Kidney glomerular epithelial cell (primary cell): ENCODE results near the gene JMJD8.
A peak's percentile ranks its signal among the peaks of the same experiment; 100 is the strongest.

ENCODE experiments used
- DNase-seq: peaks from one replicate; lab custom pipeline; 2025; lab: John Stamatoyannopoulos, UW

The JMJD8 gene

DNA sequence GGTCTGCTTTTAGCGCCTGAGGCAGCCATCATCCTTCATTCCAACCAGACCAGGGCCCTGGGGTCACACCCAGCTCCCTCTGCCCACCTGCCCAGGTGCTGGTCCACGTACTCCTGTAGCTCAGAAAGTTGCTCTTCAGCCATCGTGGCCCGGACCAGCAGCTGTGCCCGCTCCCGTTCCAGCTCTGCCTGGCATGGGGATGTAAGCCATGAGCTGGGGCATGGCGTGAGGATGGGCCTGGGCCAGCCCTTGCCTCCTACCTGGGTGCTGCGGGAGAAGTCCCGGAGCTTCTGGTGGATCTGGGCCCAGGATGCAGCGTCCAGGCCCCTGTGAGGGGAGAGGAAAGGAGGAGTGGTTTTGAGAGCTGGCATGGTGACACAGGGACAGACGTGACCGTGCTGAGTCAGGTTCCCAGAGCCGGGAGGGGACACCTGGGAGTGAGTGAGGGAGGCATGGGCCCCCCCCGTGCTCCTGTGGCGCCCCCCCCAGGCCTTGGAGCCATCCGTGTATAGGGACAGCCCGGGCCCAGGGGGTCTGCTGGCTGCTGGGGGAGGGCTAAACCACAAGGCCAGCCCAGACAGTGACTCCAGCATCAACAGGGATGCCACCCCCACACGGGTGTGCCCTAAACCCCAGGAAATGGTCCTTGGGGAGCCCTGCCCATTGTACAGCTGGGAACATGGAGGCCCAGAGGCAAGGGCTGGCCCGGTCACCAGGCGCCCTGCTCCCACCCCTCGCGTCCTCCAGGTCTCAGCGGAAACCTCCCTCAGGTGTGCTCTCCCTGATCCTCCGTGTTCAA, 38.9 kb upstream of the JMJD8 start:
- DNase-seq, result no peak

DNA sequence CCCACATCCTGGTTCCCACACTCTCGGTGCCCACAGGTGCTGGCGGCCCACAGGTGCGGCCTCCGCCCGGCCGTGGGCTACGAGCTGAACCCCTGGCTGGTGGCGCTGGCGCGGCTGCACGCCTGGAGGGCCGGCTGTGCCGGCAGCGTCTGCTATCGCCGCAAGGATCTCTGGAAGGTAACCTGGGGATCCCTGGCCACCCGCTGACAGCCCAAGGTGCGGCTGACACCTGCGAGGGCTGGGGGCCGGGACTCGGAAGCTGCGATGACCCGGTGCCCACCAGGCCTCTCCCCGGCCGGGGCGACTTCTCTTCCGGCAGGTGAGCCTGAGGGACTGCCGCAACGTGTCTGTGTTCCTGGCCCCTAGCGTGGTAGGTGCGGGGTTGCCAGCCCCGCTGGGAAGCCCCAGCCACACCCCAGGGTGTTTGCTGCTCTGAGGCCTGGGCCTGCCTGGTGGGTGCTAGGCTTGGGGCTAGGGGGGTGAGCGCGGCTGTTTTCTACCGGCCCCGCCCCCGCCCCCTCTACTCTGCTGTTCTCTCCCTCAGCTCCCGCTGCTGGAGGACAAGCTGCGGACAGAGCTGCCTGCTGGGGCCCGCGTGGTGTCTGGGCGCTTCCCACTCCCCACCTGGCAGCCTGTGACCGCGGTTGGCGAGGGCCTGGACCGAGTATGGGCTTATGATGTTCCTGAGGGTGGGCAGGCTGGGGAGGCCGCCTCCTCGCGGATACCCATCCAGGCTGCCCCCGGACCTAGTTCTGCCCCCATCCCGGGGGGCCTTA, 37.8 kb upstream of the JMJD8 start:
- no peak for DNase-seq

DNA sequence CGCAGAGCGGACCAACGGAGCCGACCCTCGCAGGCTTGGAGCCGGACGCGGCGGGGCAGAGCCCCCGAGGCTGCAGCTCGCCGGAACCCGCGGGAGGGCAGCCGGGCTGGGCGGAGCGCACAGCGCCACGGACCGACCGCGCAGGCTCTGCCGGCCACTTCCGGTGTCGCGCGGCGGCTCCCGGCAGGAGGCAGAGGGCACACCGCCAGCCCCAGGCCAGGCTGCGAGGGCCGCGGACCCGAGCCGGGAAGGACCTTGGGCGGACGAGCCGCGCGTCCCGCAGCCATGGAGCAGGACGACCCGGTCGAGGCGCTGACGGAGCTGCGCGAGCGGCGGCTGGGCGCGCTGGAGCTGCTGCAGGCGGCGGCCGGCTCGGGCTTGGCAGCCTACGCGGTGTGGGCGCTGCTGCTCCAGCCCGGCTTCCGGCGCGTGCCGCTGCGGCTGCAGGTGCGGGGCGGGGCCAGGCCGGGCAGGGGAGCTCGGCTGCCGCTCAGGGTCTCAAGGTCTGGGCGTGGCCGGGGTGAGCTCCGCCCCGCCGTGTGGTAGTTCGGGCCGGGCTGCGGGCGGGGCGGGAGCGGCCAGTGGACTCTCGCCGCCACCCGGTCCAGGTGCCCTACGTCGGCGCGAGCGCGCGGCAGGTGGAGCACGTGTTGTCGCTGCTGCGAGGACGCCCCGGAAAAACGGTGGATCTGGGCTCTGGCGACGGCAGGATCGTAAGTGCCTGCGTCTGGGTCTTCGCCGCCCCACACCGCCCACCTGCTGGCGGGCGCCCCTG, 37.0 kb upstream of the JMJD8 start, which contains the start of gene ANTKMT:
TSS of gene ANTKMT (plus strand) at position 157 of the 775 bp plus-strand sequence. CDS start at position 286, 129 bp downstream.
- peak; percentile 46 for DNase-seq

DNA sequence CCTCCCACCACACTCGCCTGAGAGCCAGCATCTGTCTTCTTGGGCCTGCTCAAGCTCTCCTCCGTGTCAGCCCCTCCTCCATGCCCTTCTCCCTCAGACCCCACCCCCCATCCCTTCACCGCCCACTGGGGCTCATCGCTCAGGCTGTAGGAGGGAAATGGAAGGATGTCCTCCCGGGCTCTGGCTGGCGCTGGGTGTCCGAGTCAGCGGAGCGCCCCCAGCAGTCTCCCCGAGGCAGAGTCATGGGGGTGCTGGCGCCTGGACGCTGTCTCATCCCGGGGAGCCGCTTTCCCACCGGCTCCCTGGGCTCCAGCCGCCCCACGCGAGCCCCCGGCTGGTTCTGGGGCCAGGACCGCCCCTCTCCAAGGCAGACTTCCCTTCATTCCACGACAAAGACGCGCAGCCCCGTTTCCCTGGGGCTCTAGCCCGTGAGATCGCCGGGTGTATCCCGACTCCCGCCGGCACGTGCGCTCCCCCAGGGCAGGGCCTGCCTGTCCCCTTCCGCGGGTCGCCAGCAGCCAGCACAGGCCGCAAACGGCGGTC, 36.4 kb upstream of the JMJD8 start:
- DNase-seq, result peak; percentile 47

DNA sequence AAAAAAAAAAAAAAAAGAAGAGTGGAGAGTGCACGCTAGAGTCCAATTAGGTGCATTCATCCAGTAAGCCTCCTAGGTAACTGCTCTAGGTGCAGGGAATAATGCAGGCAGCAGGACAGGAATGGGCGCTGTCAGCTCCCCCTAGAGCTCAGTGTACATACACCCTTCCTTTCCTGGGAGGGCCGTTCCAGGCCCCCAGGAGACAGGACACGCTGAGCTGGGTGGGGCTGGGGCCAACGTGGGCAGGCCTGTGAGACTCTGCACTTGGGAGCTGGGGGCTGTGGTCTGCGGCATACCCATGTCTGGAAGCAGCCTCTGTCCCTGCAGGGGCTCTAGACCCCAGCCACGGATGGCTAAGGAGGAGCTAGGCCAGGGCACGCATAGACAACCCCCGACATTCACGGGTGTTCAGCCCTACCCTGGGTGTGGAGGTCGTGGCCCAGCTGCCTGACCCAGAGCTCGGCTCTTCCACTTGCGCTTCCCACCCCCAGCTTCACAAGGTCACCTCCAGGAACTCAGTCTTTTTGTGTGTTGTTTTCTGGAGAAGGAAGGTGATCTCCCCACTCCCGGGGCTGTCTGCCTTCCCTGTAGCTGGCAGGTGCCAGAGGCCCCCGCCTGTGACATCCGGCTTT, 35.8 kb upstream of the JMJD8 start:
- no peak for DNase-seq

DNA sequence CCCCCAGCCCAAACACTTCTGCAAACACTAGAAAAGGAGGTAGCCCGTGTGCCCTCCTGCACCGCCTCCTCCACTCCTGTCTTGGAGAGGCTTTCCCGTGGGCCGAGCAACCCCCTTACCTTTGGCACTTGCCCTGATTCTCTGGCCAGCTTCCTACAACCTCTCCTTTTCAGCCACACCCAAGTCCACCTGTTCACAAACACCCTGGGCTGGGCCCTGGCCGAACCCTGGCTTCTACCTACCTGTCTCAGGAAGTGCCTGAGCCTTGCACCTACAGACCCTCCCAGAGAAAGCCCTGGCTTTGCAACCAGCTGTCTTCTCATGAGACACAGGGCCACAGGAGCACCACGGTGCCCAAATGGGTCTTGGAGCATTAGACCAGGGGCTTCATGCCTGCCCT, 34.8 kb upstream of the JMJD8 start:
- DNase-seq, result no peak

DNA sequence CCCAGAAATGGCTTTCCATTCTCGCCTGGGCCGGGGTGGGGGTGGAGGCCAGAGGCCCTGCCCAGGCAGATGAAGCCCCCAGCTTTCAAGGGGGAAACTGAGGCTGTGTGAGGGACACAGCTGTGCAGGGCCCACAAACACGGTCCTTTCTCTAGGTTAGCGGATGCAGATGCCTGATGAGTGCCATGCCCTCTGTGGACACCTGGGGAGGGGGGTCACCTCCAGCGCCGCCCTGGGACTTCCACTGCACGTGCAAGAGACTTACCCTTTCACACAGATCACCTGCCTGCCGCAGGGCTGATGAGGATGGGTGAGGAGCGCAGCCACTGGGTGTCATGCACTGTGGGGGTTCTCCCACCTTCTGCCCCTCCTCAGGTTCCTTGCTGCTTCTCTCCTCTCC, 34.3 kb upstream of the JMJD8 start:
- no peak for DNase-seq

DNA sequence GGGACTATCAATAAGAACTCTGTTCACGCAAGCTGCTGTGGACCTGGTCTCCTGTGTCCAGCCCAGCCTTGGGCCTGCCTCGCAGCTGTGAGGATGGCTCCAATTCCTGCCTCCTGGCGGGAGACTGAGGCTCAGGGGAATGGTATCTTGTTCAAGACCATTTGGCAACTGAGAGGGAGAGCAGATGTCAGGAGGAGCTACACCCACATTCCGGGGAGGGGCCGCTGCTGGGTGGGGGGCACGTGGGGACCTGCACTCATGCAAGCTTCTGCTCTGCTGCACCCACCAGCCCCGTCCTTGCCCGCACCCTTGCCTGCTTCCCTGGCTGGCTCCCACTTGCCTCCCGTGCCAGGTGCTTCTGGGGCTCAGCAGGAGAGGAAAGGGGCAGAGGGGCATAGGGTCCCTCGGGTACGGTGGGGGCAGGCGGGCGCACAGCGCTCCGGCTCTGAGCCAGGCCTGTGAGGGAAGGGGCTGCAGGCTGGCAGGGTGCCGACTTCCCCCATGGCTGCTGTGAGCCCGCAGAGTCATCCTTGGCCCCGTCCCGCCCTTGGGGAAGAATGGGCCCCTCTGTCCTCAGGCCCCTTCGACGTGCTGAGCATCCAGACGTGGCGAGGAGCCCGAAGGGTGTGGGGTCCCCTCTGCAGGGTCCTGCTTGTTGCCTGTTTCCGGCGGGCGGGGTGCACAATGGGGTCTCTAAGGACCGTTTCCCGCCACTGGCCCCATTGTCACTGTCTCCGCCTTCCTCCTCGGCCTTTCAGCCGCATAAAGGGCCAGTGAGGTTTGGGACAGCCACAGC, 33.5 kb upstream of the JMJD8 start:
- no peak for DNase-seq

DNA sequence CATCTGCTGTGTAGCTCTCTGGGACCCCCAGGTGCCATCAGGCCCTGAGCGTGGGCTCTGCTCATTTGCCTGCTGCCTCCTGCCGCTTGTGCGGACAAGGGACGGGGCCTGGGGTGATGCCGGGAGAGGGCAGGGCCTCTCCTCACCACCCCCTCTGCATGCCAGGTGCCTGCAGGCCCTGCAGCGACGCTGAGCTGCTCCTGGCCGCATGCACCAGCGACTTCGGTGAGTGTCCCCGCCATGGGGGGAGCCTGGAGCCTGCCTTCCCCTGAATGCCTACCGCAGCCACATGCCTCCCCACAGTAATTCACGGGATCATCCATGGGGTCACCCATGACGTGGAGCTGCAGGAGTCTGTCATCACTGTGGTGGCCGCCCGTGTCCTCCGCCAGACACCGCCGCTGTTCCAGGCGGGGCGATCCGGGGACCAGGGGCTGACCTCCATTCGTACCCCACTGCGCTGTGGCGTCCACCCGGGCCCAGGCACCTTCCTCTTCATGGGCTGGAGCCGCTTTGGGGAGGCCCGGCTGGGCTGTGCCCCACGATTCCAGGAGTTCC, 32.7 kb upstream of the JMJD8 start:
- DNase-seq, result no peak

DNA sequence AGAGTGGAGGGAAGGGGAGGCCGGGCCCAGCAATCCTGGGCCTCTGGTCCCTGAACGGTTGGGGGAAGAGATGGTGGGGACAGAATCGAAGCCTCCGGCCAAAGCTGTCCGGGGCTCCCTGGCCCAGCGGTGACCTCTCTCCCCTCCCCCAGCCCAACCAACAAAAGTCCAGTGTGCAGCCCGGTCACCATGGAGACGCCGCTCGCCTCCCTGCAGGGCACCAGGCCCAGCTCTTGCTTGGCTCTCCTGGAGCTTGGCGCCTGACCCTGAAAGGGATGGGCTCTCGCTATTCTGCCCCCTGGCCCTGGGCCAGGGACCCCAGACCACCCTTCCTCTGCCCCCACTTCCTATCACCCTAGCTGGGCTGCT, 32.0 kb upstream of the JMJD8 start:
- DNase-seq, result no peak

DNA sequence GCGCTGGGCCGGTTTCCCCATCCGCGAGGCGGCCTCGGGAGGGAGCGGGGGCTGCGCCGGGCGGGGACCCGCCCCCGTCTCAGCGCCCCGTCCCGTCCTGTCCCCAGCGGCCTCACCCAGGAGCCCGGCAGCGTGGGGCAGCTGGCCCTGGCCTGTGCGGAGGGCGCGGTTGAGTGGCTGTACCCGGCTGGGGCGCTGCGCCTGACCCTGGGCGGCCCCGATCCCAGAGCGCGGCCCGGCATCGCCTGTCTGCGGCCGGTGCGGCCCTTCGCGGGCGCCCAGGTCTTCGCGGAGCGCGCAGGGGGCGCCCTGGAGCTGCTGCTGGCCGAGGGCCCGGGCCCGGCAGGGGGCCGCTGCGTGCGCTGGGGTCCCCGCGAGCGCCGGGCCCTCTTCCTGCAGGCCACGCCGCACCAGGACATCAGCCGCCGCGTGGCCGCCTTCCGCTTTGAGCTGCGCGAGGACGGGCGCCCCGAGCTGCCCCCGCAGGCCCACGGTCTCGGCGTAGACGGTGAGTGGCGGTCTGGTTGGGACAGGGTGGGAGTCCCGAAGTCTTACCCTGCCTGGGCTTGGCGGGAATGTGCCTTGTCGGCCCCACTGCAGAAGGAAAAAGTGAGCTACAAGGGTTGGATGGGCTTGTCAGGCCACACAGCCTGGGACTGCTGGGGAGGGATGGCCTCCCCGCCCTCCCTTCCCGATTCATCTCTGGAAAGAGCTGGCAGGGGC, 31.5 kb upstream of the JMJD8 start:
- no peak for DNase-seq

DNA sequence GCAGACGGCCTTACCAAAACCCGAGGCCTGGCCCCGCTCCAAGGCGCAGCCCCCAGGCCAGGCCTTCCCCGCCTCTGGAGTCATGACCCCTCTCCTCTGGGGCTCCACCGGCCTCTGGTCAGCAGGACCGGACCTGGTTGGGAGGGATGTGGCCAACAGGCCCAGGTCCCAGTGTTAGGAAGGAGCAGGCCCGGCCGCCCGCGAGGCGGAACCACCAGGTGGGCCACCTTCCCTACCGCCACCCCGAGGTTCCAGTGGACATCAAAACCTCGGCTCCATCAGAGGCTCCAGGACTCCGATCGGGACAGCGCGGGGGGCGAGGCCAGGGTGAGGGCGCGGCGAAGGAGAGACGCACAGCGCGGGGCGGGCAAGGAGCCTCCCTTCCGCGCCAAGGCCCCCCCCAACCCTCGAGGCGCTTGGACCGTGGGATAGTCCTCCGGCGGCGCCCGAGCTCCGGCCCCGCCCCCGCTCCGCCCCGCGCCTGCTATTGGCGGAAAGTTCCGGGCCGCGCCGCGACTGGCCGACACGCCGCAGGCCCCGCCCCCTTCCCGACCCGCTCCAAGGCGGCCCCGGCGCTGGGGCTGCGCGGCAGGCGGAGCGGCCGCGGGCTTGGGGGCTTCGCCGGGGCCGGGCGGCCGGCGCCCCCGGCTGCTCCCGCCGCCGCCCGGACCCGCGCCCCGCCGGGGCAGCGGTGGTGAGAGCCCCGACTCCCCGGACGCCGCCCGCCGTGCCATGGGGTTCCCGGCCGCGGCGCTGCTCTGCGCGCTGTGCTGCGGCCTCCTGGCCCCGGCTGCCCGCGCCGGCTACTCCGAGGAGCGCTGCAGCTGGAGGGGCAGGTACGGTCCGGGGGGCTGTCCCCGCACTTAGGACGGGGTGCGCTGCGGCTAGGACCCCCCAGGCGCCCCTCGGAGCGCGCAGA, 30.7 kb upstream of the JMJD8 start, which contains the start of gene METRN:
TSS of gene METRN (plus strand) at position 561 of the 919 bp plus-strand sequence. CDS start at position 733, 172 bp downstream.
- DNase-seq, result peak; percentile 73

DNA sequence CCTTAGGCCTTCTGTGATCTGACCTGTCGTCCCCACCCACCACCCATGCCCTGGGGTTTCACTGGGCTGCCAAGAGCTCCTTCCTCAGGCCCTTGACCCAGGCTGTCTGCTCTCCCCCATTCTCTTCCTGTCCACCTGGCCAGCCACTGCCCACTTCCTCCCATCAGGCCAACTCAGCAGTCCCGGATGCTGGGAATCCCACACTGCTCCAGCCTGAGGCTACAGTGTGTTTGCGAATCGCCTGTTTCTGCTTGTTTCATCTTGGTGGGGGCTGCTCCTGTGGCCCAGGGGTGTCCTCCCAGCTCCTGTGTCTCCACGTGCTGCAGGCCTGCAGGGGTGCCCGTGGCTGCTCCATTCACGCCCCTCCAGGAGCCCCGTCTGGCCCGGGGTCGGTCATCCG, 29.9 kb upstream of the JMJD8 start:
- no peak for DNase-seq

DNA sequence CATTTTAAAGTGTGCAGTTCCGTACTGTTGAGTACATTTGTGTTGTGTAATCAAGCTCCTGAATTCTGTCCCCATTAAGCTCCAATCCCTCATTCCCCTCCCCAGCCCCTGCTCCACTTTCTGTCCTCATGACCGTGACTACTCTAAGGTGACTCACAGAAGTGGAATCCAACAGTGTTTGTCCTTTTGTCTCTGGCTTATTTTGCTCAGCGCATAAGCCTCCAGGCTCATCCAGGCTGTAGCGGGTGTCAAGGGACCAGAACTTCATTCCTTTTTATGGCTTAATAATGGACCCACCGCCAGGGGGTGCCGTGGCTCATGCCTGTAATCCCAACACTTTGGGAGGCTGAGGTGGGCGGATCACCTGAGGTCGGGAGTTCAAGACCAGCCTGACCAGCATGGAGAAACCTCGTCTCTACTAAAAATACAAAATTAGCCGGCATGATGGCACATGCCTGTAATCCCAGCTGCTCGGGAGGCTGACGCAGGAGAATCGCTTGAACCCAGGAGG, 28.7 kb upstream of the JMJD8 start:
- DNase-seq, result peak; percentile 83

DNA sequence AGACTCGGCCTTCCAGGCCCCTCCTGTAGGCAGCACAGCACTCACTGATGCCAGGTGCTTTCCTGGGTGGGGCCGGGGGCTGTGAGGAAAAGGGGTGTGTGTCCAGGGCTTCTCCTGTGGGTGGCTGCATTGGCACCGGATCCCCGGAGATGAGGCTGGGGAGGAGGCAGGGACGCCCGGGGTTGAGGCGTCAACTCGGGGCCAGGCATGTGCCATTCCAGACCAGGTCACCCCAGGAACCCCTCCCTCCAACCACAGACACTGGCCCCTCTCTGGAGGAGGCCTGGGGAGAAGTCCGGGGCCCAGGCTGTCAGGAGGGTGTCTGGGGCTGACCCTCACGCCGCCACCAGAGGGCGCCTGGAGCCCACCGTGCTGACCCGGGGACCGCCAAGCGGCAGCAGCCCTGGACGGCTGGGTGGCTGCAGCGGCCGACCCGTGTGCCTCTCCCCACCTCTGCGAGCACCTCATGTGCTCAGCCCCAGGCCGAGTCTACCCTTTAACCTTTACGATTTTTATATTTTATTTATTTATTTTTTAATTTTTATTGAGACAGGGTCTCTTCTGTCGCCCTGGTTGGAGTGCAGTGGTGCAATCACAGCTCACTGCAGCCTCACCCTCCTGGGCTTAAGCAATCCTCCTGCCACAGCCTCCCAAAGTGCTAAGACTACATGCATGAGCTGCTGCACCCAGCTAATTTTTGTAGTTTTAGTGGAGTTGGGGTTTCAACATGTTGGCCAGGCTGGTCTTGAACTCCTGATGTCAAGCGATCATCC, 27.6 kb upstream of the JMJD8 start:
- peak; percentile 56 for DNase-seq

DNA sequence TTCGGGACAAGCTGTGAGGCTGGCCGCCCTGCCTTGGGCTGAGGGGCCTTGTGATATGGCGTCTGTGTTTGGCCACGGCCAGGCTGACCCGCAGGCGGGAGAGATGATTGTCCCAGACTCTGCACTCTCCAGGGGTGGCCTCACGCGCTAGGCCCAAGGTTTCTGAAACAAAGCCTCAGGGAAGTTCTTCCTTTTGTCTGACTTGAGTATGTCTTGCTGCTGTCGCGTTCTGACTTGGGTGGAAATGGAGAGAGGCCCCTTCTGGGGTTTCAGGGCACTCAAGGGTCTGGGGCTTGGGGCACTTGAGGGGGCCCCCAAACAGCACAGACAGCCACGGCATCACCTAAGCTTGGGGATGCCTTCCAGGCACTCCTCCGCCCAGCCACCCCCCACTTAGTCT, 26.9 kb upstream of the JMJD8 start:
- DNase-seq, result no peak

DNA sequence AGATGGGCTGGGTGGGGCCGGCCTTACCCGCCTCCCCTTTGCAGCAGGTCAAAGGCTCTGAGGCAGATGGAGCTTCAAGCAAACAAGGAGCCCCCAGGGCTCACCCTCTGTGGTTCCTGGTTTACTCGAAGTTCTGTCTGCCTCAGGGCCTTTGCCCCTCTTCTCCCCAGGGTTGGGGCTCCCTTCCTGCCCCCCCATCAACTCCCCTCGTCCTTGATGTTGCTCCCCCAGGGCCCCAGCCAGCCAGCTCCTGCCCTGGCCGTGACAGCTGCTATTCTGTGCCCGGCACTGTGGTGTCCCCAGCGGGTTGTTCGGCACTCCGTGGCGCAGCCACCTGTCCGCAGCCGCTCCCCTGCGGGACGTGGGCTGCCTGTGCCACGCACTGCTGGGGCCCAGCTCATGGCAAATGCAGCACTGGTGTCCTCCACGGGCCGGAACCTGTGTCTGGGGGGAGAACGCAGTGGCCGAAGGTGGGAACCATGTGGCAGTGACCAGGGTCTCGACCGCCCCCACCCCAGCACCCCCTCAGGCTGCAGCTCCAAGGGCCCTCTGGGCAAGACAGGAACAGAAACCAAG, 26.5 kb upstream of the JMJD8 start:
- no peak for DNase-seq
